Measurements from ENCODE around the gene SEC14L1. TPM values are rescaled to one million over a fixed set of nuclear protein-coding genes. Genes with fewer than 3 reads are reported as not detected.
A peak's percentile ranks its signal among the peaks of the same experiment; 100 is the strongest.

SEC14L1 gene
- total RNA-seq, 4 donors from 2014 or later = 51.1 to 113 (median 81.7) TPM

GRCh38 chr17:77105706-77106105 lies 35.1 kb upstream of the SEC14L1 start:
- no peak overlapping the region for H3K4me3 ChIP-seq
- H3K36me3 ChIP-seq = no peaks in the 10 kb centered on the region
- H3K9me3 ChIP-seq = no peaks in the 10 kb centered on the region
- H3K27me3 ChIP-seq = no peaks in the 10 kb centered on the region
- 91% methylated on average over 3 of the region's 3 CpGs for WGBS, 2 donors
- H3K27ac ChIP-seq = peak overlapping the region in 1 of 4 donors; percentile 89
- no peak for TF ChIP-seq CTCF (IDR thresholded peaks at IDR 0.05)
- no peak for DNase-seq (ENCODE audit: low spot score in 2 of 2)
- peaks cover 0 to 26% (median 21%) of the 10 kb centered on the region in 4 donors for H3K4me1 ChIP-seq

- no peak for TF ChIP-seq POLR2A (IDR thresholded peaks at IDR 0.05)
- TF ChIP-seq EP300 (IDR thresholded peaks at IDR 0.05) = no peak
- no peak for TF ChIP-seq CTCF (IDR thresholded peaks at IDR 0.05)
- WGBS, 2 donors = 62 to 70% methylated on average over 8 of the region's 8 CpGs
These were observed 33.9 kb upstream of the SEC14L1 start for GRCh38 chr17:77106874-77107358.

GRCh38 chr17:77107506-77108433 lies 33.0 kb upstream of the SEC14L1 start:
- no peak for DNase-seq (ENCODE audit: low spot score in 2 of 2)

More at GRCh38 chr17:77106874-77107358, 33.9 kb upstream of the SEC14L1 start:
- Histone ChIP-seq H3K27ac (peak overlapping the region in 3 of 4 donors; percentile 41 to 89 (median 43)), H3K4me3 (peak overlapping the region in 1 of 4 donors; percentile 10), H3K9me3 (no peaks in the 10 kb centered on the region), H3K36me3 (no peaks in the 10 kb centered on the region), H3K4me1 (peaks cover 0 to 37% (median 26%) of the 10 kb centered on the region in 4 donors), H3K27me3 (no peaks in the 10 kb centered on the region)
- DNase-seq (ENCODE audit: low spot score in 2 of 2) = no peak

GRCh38 chr17:77109159-77109759 lies 31.5 kb upstream of the SEC14L1 start:
- H3K4me1 ChIP-seq = peaks cover 0 to 36% (median 26%) of the 10 kb centered on the region in 4 donors
- H3K36me3 ChIP-seq = no peaks in the 10 kb centered on the region
- H3K9me3 ChIP-seq = no peaks in the 10 kb centered on the region
- peak overlapping the region; percentile 64 to 94 (median 84) for H3K27ac ChIP-seq
- H3K27me3 ChIP-seq = no peaks in the 10 kb centered on the region
- 63 to 65% methylated on average over 6 of the region's 6 CpGs for WGBS, 2 donors
- H3K4me3 ChIP-seq = no peak overlapping the region
- TF ChIP-seq POLR2A (IDR thresholded peaks at IDR 0.05) (no peak), EP300 (IDR thresholded peaks at IDR 0.05) (no peak), CTCF (IDR thresholded peaks at IDR 0.05) (no peak)
- no peak for DNase-seq (ENCODE audit: low spot score in 2 of 2)

More at GRCh38 chr17:77107506-77108433, 33.0 kb upstream of the SEC14L1 start:
- TF ChIP-seq EP300 (IDR thresholded peaks at IDR 0.05) = no peak
- TF ChIP-seq CTCF (IDR thresholded peaks at IDR 0.05) = no peak
- no peak for TF ChIP-seq POLR2A (IDR thresholded peaks at IDR 0.05)
- Histone ChIP-seq H3K4me3 (no peak overlapping the region), H3K27ac (peak overlapping the region in 3 of 4 donors; percentile 43 to 94 (median 89)), H3K36me3 (no peaks in the 10 kb centered on the region), H3K9me3 (no peaks in the 10 kb centered on the region), H3K4me1 (peaks cover 0 to 41% (median 26%) of the 10 kb centered on the region in 4 donors), H3K27me3 (no peaks in the 10 kb centered on the region)
- 84 to 89% methylated on average over 23 of the region's 23 CpGs for WGBS, 2 donors
